ENCODE data around the gene TMEM252.

TMEM252 gene

GRCh38 chr9:68540712-68541535 is at the start of gene TMEM252:
Gene TMEM252 (minus strand): TSS chr9:68540883. CDS start chr9:68540814, 69 bp downstream.
- DNase-seq, result no peak

GRCh38 chr9:68585034-68585761 is 44.5 kb upstream of the TMEM252 start:
- DNase-seq, result no peak

DNA sequence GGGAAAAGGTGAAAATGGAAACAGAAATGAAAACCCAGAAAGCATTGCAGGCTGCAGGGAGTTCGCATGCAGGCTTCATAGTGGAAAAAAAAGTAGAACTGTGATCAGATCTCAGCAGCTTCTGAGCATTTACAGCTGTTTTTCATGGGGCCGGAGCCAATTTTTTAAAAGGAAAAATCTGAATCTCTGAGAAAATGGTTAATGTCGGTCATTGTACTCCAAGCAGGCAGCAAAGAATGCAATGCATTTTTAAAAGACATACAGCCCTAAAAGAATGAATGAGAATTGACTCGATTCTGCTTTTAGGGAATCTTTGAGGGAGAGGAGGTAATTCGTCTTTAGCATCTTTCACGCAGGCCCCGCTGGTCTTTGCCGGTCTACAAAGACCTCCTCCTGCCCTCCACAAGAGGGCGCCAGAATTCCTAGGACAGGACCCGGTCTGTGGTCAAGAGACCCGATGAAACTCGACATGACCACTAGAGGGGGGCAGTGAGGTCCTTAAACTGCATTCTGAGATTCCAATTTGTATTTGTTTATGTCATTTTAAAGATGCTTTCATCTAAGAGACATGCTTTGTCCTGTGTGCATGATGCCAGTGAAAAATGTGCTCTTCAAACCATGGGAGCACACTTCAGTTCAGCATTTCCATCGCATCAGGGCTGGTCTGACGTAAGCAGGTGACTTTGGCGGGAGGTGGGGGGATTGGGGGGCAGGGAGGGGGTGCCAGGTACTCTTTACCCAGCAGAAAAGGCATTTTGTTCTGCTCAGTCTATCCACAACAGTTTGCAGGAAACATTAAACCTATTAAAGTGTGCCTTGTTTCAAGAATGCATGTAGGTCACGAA is 43.7 kb upstream of the TMEM252 start:
- peak; percentile 56 for DNase-seq

DNA sequence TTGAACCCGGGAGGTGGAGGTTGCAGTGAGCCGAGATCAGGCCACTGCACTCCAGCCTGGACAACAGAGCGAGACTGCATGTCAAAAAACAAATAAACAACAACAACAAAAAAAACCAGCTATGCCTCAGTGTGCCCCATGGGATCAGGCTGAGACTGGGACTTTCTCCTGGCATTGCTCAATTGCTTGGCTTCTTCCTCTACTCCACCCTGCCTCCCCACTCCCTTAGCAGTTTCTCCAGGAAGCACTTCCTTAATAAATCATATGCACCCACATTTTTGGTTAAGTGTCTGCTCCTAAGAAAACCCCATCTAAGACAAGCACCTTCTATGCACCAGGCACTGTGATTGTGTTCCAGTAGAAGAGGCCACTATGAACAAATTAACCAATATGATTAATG is 41.0 kb upstream of the TMEM252 start:
- DNase-seq, result no peak

DNA sequence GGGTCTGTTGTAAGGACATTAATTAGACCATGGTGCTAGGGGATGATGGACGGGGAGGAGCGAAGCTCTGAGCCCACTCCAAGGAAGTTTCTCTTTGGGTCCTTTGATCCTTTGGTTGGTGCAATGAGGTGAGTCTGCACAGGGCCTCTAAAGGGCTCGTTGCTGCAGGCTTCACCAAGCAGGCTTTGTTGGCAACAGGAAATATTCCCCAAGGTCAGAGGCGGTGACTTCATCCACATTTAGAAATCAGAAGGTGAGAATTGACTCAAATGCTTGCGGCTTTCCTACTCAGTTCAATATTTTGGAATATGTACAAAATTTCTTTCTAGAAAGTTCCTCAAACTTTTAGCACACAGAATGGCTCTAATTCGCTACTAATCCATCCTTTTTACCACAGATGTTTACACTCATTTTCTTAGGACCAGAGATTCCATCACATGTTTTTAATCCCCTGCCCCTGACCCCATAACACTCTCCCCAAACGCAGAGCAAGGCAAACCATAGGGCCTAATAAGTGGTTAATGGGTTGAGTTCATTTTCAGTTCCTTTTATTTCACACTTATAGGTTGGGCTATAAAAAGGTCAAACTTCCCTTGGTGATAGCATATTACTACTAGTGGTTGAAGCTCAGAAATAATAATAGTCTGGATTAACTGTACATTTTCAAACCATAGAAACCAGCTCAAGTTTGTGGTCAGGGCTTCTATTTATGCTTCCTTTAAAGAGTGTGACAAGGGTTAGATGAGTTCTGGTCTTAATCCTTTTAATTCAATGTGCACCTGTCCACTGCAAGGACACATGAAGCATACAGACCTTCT is 37.3 kb upstream of the TMEM252 start:
- no peak for DNase-seq

- no peak for DNase-seq
These were observed 35.1 kb upstream of the TMEM252 start for GRCh38 chr9:68575817-68576216.

DNA sequence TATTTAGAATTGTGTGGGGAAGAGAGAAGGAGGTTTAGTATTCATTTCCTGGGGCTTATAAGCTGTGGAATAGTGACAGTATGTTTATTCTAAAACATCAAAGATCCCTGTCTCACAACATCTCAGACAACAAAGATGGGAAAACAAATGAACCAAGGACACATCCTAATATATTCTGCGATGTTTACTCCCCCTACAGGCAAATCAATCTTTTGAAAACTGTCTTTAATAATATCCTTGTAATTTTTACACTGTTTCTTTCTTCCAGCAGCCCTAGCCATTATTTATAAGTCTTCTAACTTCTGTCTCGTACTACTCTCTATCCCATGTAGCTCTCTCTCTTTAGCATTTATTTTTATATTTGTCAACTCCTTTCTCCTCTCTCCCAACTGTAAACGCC is 33.5 kb upstream of the TMEM252 start:
- no peak for DNase-seq

- no peak for DNase-seq
These were observed 26.9 kb upstream of the TMEM252 start for GRCh38 chr9:68567565-68567964.

GRCh38 chr9:68562461-68562860 is 21.8 kb upstream of the TMEM252 start:
- DNase-seq, result no peak

GRCh38 chr9:68560071-68560844 is 19.6 kb upstream of the TMEM252 start:
- DNase-seq, result no peak

DNA sequence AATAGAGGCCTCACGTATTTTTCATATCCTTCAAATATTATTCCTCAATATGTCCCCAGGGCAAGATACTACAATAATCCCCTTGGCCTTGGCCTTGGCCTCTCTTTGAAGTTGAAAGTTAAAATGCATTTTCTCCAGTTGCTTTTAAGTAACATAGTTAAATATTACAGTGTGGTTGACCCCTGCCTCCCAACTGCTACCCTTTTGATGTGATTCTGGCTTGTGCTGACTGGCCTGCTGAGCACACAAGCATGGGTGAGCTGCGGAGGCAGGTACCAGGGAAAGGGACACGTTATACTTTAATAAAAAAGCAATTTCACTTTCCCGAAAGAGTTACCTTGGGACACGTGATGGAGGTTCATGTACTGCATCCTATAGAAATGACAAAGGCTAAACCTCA is 17.9 kb upstream of the TMEM252 start:
- DNase-seq, result no peak

DNA sequence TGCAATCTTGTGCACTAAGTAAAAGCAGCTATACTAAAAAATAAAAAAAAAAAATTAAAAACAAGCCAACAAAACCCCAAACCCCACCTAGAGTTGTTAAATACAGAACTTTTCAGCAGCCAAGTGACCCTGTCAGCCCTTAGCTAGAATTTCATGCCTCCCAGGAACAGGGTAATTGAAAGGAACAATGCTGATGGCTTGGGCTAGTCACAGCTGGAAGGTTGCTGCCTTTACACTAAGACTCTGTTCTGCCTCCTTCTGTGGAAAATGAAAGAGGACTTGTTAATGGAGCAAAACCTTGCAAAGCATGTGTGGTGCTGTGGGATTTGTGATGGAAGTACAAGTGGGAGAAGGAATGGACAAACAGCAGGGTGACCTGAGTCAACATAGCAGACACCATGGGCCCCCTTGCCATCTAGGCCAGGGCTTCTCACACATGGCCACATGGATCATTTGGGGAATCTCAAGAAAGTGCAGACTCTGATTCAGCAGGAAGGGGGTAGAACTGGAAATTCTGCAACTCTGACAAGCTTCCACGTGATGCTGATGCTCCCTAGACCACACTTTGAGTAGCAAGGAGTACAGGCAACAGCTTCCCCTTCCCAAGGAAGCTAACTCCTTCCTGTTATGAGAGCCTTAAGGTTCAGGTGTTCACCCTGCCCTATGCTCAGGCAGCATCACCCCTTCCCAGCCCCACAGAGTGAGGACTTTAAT is 14.9 kb upstream of the TMEM252 start:
- no peak for DNase-seq

- DNase-seq, result no peak
These were observed 12.2 kb upstream of the TMEM252 start for GRCh38 chr9:68552700-68553476.

DNA sequence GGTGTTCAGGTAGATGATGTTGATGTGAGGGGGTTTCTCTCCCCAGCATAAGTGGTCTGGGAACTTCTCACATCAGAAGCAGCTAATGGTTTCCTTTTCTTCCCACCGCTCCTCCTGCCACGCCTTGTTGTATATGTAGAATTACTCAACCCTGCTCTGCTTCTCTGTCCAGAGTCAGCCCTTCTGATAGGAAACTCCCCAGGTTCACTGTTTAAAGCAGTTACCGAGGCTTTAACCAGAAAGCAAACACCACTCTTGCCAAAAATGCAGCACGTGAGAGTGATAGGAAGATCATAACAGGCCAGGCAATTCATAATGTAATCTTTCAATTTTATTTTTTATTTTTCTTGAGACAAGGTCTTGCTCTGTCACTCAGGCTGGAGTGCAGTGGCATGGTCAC is 10.5 kb upstream of the TMEM252 start:
- no peak for DNase-seq

DNA sequence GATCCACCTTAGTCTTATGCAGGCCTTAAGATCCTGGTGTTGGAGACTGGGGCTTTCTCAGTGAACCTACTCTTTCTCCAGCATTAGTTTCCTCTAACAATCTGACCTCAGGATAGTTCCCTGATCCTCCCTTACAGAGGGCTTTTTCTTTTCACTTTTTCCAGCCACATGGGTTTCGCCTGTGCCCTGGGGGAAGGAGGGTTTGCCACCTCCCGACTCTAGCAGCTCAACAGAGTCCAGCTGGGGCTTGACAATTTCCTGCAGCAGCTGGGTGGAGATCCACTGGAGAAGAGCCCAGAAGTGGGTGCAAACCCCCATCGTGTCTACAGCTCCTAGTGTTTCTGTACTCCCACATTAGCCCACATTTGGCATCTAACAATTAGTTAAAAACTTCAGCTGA is 7.6 kb upstream of the TMEM252 start:
- DNase-seq, result no peak

- no peak for DNase-seq
These were observed 6.7 kb upstream of the TMEM252 start for GRCh38 chr9:68547417-68547816.

GRCh38 chr9:68546596-68547390 is 6.1 kb upstream of the TMEM252 start:
- DNase-seq, result no peak

DNA sequence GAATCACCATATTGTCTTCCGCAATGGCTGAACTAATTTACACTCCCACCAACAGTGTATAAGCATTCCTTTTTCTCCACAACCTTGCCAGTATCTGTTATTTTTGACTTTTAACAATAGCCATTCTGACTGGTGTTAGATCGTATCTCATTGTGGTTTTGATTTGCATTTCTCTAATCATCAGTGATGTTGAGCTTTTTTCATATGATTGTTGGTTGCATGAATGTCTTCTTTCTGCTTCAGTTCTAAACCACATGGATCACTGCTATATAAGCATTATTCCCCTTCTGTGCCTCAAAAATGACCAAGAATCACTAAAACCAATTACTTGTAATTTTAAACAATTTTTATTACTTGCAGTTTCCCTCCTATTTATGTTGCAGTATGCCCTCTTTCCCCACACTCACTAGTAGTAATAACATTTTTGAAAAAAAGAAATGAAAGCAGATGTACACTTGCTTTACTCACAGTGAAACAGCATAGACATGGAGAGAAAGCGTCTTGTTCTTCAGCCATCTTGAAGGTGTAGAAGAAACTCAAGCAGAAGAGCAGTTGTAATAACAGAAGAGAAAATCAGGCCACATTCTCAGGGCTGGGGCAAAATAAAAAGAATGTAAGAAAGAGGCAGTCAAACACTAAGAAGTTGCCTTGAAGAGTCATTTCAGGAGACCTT is 4.5 kb upstream of the TMEM252 start:
- no peak for DNase-seq

- DNase-seq, result no peak
These were observed 885 bp upstream of the TMEM252 start for GRCh38 chr9:68541568-68541967.

All from DMS79 (cell line).